ENCODE results near the gene TEDC1.

The TEDC1 gene

GRCh38 chr14:105503935-105504692 lies 13.1 kb downstream of the TEDC1 start:
- no peak for TF ChIP-seq CTCF (IDR thresholded peaks at IDR 0.05; ENCODE audit: low read depth, low read length, missing control alignments)
- no peak overlapping the region for H3K4me3 ChIP-seq (replicated peaks; ENCODE audit: low read depth, low read length)
- no peak for DNase-seq (ENCODE audit: extremely low read depth, low read depth)

- DNase-seq (ENCODE audit: extremely low read depth, low read depth) = no peak
- TF ChIP-seq CTCF (IDR thresholded peaks at IDR 0.05; ENCODE audit: low read depth, low read length, missing control alignments) = no peak
- no peak overlapping the region for H3K4me3 ChIP-seq (replicated peaks; ENCODE audit: low read depth, low read length)
These were observed 14.1 kb downstream of the TEDC1 start for GRCh38 chr14:105505101-105505500.

- H3K4me3 ChIP-seq (replicated peaks; ENCODE audit: low read depth, low read length) = no peak overlapping the region
- no peak for TF ChIP-seq CTCF (IDR thresholded peaks at IDR 0.05; ENCODE audit: low read depth, low read length, missing control alignments)
- DNase-seq (ENCODE audit: extremely low read depth, low read depth) = no peak
These were observed 16.2 kb downstream of the TEDC1 start for GRCh38 chr14:105507247-105507646.

GRCh38 chr14:105508069-105508468 lies 17.0 kb downstream of the TEDC1 start:
- H3K4me3 ChIP-seq (replicated peaks; ENCODE audit: low read depth, low read length) = no peak overlapping the region
- no peak for TF ChIP-seq CTCF (IDR thresholded peaks at IDR 0.05; ENCODE audit: low read depth, low read length, missing control alignments)
- no peak for DNase-seq (ENCODE audit: extremely low read depth, low read depth)

- DNase-seq (ENCODE audit: extremely low read depth, low read depth) = no peak
- no peak for TF ChIP-seq CTCF (IDR thresholded peaks at IDR 0.05; ENCODE audit: low read depth, low read length, missing control alignments)
- no peak overlapping the region for H3K4me3 ChIP-seq (replicated peaks; ENCODE audit: low read depth, low read length)
These were observed 17.6 kb downstream of the TEDC1 start for GRCh38 chr14:105508601-105509000.

- DNase-seq (ENCODE audit: extremely low read depth, low read depth) = no peak
- TF ChIP-seq CTCF (IDR thresholded peaks at IDR 0.05; ENCODE audit: low read depth, low read length, missing control alignments) = no peak
- H3K4me3 ChIP-seq (replicated peaks; ENCODE audit: low read depth, low read length) = no peak overlapping the region
These were observed 26.1 kb downstream of the TEDC1 start for GRCh38 chr14:105517096-105517495.

All from HFF-Myc (cell line).